DMS153 treated with DMSO at 0.1 percent for 48 hours (cell line): ENCODE data around the gene SLC25A13.

Experiments
- DNase-seq: peaks from one replicate; lab custom pipeline; 2025; ENCODE audit not compliant: unreplicated experiment; lab: John Stamatoyannopoulos, UW

The SLC25A13 gene

GRCh38 chr7:96212474-96212873, 109.4 kb downstream of the SLC25A13 start:
- DNase-seq: no peak

GRCh38 chr7:96211954-96212353, 109.9 kb downstream of the SLC25A13 start:
- DNase-seq: no peak

GRCh38 chr7:96205665-96206064, 116.2 kb downstream of the SLC25A13 start:
- DNase-seq: no peak

- no peak for DNase-seq
Measured at GRCh38 chr7:96204601-96205000, 117.3 kb downstream of the SLC25A13 start.

GRCh38 chr7:96203786-96204185, 118.1 kb downstream of the SLC25A13 start:
- no peak for DNase-seq

GRCh38 chr7:96202102-96202501, 119.8 kb downstream of the SLC25A13 start:
- no peak for DNase-seq

GRCh38 chr7:96200740-96201139, 121.2 kb downstream of the SLC25A13 start:
- no peak for DNase-seq

- no peak for DNase-seq
Measured at GRCh38 chr7:96199421-96199820, 122.5 kb downstream of the SLC25A13 start.

- no peak for DNase-seq
Measured at GRCh38 chr7:96198047-96198636, 123.8 kb downstream of the SLC25A13 start.

GRCh38 chr7:96196676-96197075, 125.2 kb downstream of the SLC25A13 start:
- DNase-seq: no peak

GRCh38 chr7:96189129-96189820, 132.6 kb downstream of the SLC25A13 start:
- DNase-seq: no peak

- no peak for DNase-seq
Measured at GRCh38 chr7:96188591-96188991, 133.3 kb downstream of the SLC25A13 start.

GRCh38 chr7:96188174-96188581, 133.7 kb downstream of the SLC25A13 start:
- peak; percentile 77 for DNase-seq

- peak; percentile 77 for DNase-seq
Measured at GRCh38 chr7:96187735-96188134, 134.2 kb downstream of the SLC25A13 start.

GRCh38 chr7:96184783-96185182, 137.1 kb downstream of the SLC25A13 start:
- DNase-seq: no peak

GRCh38 chr7:96183163-96183670, 138.7 kb downstream of the SLC25A13 start:
- no peak for DNase-seq

- DNase-seq: no peak
Measured at GRCh38 chr7:96182424-96183158, 139.3 kb downstream of the SLC25A13 start.

- DNase-seq: no peak
Measured at GRCh38 chr7:96181174-96181573, 140.7 kb downstream of the SLC25A13 start.

- DNase-seq: no peak
Measured at GRCh38 chr7:96179837-96180236, 142.1 kb downstream of the SLC25A13 start.

- no peak for DNase-seq
Measured at GRCh38 chr7:96179341-96179740, 142.6 kb downstream of the SLC25A13 start.

GRCh38 chr7:96178581-96178980, 143.3 kb downstream of the SLC25A13 start:
- no peak for DNase-seq

- no peak for DNase-seq
Measured at GRCh38 chr7:96177353-96177752, 144.5 kb downstream of the SLC25A13 start.
